Activated CD4-positive, CD25-positive, alpha-beta regulatory T cell treated with anti-CD3 and anti-CD28 coated beads, Interleukin-2, amount 50 U/mL, for 24 hours (primary cell): Measurements from ENCODE around the gene PSPC1.

Source experiments
- ATAC-seq, 2 donors: fragments of 150-1000 bp; cut with Tn5 transposase; one replicate each; pipeline ENCODE4 v1.10.0; 2021; ENCODE audit warnings: mild to moderate bottlenecking in 1 of 2, moderate library complexity in 1 of 2

The PSPC1 gene

GRCh38 chr13:19672990-19673389 is 109.8 kb downstream of the PSPC1 start:
- no peak for ATAC-seq

- no peak for ATAC-seq
Measured at GRCh38 chr13:19670147-19670546, 112.6 kb downstream of the PSPC1 start.

DNA sequence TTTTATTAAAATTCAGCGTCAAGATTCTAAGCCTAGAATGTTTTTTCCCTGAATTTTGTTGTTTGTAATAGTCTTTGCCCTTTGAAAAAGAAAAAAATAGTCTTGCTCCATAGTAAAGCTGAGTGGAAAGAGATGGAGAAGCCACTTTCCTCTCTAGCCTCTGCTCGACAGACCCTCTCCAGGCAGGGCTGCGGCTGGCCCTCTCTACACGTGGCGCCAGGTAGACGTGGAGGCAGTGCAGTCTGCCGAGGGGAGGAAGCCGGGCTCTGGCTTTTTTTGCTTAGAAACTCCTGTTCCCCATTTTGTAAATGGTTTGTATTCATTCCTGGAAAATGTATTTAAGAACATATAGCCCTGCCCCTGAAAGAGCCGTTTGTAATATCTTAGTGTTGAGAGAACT is 114.0 kb downstream of the PSPC1 start:
- no peak for ATAC-seq

- no peak for ATAC-seq
Measured at GRCh38 chr13:19665427-19665859, 117.3 kb downstream of the PSPC1 start.

DNA sequence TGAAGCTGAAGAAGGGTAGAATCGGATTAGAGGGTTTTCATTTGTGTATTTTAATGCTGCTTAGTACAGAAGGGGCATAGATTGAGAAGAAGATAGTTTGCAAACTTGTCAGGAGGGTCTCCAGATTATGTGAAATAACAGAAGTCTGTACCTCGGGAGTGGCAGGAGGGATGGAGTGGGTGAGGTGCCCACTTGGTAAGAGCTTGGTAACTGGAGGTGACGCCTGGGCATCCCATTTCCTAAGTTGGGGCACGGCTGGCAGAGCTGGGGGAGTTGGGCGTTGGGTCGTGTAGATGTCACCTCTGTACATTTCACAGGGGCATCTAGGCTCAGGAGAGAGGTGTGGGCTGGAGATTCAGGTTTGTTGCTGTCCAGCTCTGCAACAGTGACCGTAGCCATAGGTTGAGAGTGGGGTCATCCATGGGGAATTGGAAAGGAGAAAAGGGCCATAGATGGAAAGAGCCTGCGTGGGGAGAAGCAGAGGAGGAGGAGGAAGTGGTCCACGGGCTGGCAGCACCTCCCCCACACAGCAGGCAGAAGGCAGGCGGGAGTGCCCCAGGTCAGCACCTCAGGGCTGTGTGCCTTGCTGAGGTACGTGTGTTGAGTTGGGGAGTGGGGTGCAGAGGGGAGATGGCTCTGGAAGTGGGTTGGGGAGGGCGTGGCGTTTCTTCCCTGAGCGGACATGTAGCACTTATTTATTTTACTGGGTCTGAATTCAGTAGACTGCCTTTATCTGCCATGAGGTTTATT is 118.1 kb downstream of the PSPC1 start:
- no peak for ATAC-seq

DNA sequence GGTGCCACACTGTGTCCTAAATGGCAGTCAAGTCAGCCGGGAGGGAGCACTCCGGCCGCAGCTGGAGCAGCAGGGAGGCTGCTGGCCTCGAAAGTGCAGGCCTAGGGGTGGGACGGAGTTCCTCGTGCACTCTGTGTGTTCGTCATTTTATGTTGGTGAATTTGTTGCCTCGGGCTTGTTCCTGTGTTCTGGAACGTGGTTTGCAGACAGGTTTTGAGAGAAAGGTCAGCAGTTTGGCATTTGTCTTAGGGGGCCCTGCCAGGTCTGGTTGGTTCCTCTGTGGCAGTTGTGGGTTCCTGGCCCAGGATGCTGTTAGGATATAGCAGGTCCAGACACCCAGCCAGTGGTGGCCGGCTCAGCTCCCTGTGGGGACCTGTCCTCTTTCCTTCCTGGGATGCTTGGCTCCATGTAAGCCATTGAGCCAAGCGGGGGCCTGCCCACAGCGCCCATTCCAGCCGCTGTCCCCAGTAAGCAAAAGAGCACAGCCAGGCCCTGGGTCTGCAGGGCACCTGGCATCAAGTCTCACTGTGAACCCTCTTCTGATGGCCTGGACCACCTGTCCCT is 119.2 kb downstream of the PSPC1 start:
- ATAC-seq: no peak

DNA sequence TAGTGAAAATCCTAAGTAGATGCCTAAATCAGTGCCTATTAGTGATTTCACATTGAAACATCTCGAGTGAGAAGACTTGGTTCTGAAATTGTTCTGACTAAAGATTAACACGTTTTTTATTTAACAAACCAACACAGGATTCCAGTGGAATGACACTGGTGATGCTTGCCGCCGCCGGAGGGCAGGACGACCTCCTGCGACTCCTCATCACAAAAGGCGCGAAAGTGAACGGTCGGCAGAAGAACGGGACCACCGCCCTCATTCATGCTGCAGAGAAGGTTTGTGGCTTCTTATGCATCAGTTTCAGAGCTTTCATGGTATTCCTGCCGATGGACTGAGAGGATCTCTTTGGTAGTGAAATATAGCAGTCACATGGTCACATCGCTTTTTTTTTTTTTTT is 121.2 kb downstream of the PSPC1 start:
- ATAC-seq: no peak

DNA sequence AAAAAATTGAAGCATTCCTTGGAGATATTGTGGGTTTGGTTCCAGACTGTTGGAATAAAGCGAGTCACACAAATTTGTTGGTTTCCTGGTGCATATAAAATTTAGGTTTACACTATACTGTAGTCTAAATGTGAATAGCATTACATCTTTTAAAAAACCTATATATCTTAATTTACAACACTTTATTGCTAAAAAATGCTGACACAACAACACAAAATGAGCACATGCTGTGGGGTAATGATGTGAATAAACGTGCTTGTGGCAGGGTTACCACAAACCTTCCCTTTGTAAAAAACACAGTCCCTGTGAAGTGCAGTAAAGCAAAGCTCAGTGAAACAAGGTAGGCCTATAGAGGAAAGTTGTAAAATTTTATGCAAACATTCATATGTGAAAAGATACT is 121.6 kb downstream of the PSPC1 start:
- no peak for ATAC-seq

DNA sequence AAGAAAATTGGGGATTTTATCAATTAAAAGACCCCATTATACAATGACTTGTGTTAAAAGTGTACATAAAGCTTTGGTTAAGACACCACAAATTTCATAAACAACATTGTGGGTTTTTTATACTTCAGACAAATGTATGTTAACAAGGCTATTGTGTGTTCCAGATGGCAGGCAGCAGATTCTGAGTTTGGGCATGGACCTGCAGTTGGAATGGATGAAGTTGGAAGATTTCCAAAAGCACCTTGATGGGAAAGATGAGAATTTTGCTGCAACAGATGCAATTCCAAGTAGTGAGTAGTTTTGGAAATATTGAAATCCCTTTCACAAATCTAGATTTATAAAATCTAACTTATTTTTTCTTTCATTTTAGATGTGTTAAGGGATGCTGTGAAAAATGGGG is 123.9 kb downstream of the PSPC1 start:
- no peak for ATAC-seq

GRCh38 chr13:19657872-19658591 is 124.7 kb downstream of the PSPC1 start:
- ATAC-seq: no peak
